Testis (tissue), 3 donors: ENCODE data around the gene CABCOCO1. TPM values are rescaled to one million over a fixed set of nuclear protein-coding genes. Genes with fewer than 3 reads are reported as not detected.

Experiments used
- DNase-seq: peaks from one replicate; pipeline ENCODE4 v3.0.0-alpha.2; 2019
- H3K27ac ChIP-seq, 2 donors: fragments of 200-600 bp; sonication (generic); one replicate each; pipeline ENCODE4 v1.5.1; 2019
- H3K27me3 ChIP-seq: fragments of 200-600 bp; sonication (generic); one replicate; pipeline ENCODE4 v1.5.1; 2019
- H3K36me3 ChIP-seq: fragments of 200-600 bp; sonication (generic); one replicate; pipeline ENCODE4 v1.5.1; 2017; ENCODE audit warnings: low read depth; ENCODE audit errors: missing control alignments
- H3K4me1 ChIP-seq: fragments of 200-600 bp; sonication (generic); one replicate; pipeline ENCODE4 v1.5.1; 2019
- H3K4me3 ChIP-seq, 2 donors: fragments of 200-600 bp; sonication (generic); one replicate each; pipeline ENCODE4 v1.5.1; 2017 to 2019
- H3K9me3 ChIP-seq: fragments of 200-600 bp; sonication (generic); one replicate; pipeline ENCODE4 v1.5.1; 2017
- CTCF ChIP-seq, 3 experiments: fragments of 450-650 bp in 2 of 3; fragments of 200-600 bp in 1 of 3; sonication (generic) in 1 of 3; IDR thresholded peaks; one replicate each; pipeline ENCODE4 v1.5.1; 2016 to 2019; ENCODE audit warnings: antibody characterized with exemption in 3 of 3, mild to moderate bottlenecking in 2 of 3, moderate library complexity in 1 of 3
- POLR2A ChIP-seq: fragments of 450-650 bp; IDR thresholded peaks from one replicate; pipeline ENCODE4 v1.6.1; 2017; ENCODE audit warnings: antibody characterized with exemption, mild to moderate bottlenecking, moderate library complexity
- WGBS, 2 donors: methylation state at CpG; one replicate each; pipeline ENCODE4 v1.1.5; 2018; 5-methylcytosine and 5-hydroxymethylcytosine counted together
- intact Hi-C: fragments of 100-400 bp; cut with DNase I; formaldehyde crosslinking; loops from one replicate; pipeline ENCODE4 v1.15.1; 2023; ENCODE audit warnings: low total_unique reads
- polyA plus RNA-seq: library from polyadenylated mRNA; stranded (reverse); fragments of 350-450 nt; fragmentation: Illumina TruSeq; extraction: RNeasy Lipid Tissue Mini Kit (QIAGEN cat#74804); gene quantifications from one replicate; pipeline ENCODE4 v1.2.3, GENCODE V29; 2014; ENCODE audit warnings: low read depth, low replicate concordance; ENCODE audit not compliant: insufficient read depth
- total RNA-seq, 2 donors: library from RNA; depleted of rRNA; stranded (reverse); fragments of >200 nt; gene quantifications; one replicate each; pipeline ENCODE4 v1.2.3, GENCODE V29; 2016

Gene CABCOCO1
- total and polyA plus RNA-seq, 3 donors from 2014 or later: 2.5 to 26.0 (median 10.2) TPM

DNA sequence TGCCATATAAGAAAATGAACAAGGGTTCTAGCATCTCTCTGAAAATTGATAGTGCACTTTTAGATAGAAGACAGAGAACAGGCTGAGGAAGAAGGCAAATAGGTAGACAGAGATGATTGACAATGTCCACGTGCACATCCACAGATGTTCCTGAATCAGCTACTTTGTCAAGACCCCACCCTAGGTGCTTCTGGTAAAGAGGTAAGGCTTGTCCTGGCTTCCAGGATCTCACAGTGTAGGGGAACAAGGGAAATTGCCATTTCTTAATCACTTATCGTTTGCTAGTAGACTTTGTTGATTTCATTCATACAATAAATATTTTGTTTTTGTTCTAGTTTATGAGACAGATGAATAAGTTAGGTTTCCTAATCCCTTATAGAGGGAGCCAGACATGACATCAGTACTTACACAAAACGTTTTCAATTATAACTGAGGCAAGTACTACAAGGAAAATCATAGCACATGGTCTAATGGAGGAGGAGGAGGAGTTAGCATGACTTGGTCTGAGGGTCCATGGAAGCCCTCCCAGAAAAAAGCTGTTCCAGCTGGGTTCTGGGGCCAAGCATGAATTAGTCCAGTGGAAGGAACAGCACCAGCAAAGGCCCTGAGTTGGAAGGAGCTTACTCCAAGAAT, 122.9 kb downstream of the CABCOCO1 start:
- no peak overlapping the region for H3K4me3 ChIP-seq
- no peaks in the 10 kb centered on the region for H3K27me3 ChIP-seq
- 77 to 89% methylated on average over 3 of the region's 3 CpGs for WGBS, 2 donors
- H3K4me1 ChIP-seq: no peaks in the 10 kb centered on the region
- no peak overlapping the region for H3K27ac ChIP-seq
- intact Hi-C loops: no loop called here
- no peaks in the 10 kb centered on the region for H3K9me3 ChIP-seq
- H3K36me3 ChIP-seq: no peaks in the 10 kb centered on the region
- DNase-seq: no peak
- no peak for TF ChIP-seq CTCF (IDR thresholded peaks at IDR 0.05)
- no peak for TF ChIP-seq POLR2A

DNA sequence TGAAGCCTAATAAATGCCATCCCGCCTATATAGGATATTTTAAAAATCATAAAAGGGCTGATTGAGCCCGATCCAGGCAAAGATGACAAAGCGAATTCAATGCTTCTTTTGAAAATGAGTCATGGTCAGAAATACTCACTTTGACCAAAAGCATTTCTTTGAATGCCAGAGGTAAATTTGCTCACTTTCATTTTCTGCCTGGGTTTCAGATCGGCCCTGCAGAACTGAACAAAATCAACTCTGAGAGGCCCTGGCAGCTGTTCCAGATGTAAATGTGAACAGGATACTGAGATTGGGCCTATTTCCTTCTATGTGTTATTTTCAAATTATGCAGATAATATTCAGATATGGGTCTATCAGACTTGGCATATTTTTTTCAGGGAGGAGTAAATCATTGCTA, 124.0 kb downstream of the CABCOCO1 start:
- no peak for DNase-seq
- 49% methylated on average over 4 of the region's 4 CpGs for WGBS, 2 donors
- no peaks in the 10 kb centered on the region for H3K36me3 ChIP-seq
- TF ChIP-seq CTCF (IDR thresholded peaks at IDR 0.05) (no peak), POLR2A (no peak)
- no peaks in the 10 kb centered on the region for H3K9me3 ChIP-seq
- peak overlapping the region in 1 of 2 donors; percentile 10 for H3K27ac ChIP-seq
- H3K4me3 ChIP-seq: no peak overlapping the region
- intact Hi-C loops: no loop called here
- H3K27me3 ChIP-seq: no peaks in the 10 kb centered on the region
- no peaks in the 10 kb centered on the region for H3K4me1 ChIP-seq

DNA sequence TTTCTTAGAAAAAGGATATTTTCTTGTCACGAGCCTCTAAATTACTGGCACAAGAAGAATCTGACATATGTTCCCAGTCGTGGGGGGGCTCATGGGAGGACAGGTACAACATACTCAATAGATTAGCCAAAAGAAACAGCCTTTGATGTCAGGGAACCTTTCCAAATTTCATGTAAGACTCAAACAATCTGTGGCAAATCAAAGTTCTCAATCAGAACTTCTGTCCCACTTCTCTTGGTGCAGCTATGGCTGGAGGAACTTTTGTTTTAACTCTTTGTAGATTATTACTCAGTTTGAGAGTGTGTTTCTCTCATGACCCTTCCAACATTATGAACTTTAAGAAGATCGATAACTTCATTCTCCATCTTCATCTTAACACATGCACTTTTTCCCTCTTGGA, 124.4 kb downstream of the CABCOCO1 start:
- DNase-seq: no peak
- Histone ChIP-seq H3K27ac (no peak overlapping the region), H3K36me3 (no peaks in the 10 kb centered on the region), H3K9me3 (no peaks in the 10 kb centered on the region), H3K27me3 (no peaks in the 10 kb centered on the region), H3K4me3 (no peak overlapping the region), H3K4me1 (no peaks in the 10 kb centered on the region)
- intact Hi-C loops: no loop called here
- TF ChIP-seq POLR2A (no peak), CTCF (IDR thresholded peaks at IDR 0.05) (no peak)
- 46 to 52% methylated on average over 3 of the region's 3 CpGs for WGBS, 2 donors

- intact Hi-C loops: no loop called here
- no peaks in the 10 kb centered on the region for H3K4me1 ChIP-seq
- no peaks in the 10 kb centered on the region for H3K9me3 ChIP-seq
Observed at GRCh38 chr10:61789031-61789430, 126.3 kb downstream of the CABCOCO1 start.

More at GRCh38 chr10:61789031-61789430, 126.3 kb downstream of the CABCOCO1 start:
- Histone ChIP-seq H3K27ac (no peak overlapping the region), H3K27me3 (no peaks in the 10 kb centered on the region), H3K4me3 (no peak overlapping the region), H3K36me3 (no peaks in the 10 kb centered on the region)
- no peak for DNase-seq
- WGBS, 2 donors: 82 to 95% methylated on average over 1 of the region's 1 CpG
- TF ChIP-seq CTCF (IDR thresholded peaks at IDR 0.05): no peak
- no peak for TF ChIP-seq POLR2A
